Fibroblast of skin of abdomen (primary cell): ENCODE data around the gene PADI1.

Source experiments
- DNase-seq: peaks from one replicate; pipeline ENCODE4 v3.0.0-alpha.2; 2013

The PADI1 gene

GRCh38 chr1:17197696-17198095 is 7.2 kb upstream of the PADI1 start:
- no peak for DNase-seq

GRCh38 chr1:17198476-17199258 is 6.3 kb upstream of the PADI1 start:
- DNase-seq: no peak

- no peak for DNase-seq
Observed at GRCh38 chr1:17199267-17200044, 5.5 kb upstream of the PADI1 start.

GRCh38 chr1:17200246-17200645 is 4.7 kb upstream of the PADI1 start:
- DNase-seq: no peak

- no peak for DNase-seq
Observed at GRCh38 chr1:17200756-17201155, 4.2 kb upstream of the PADI1 start.

- no peak for DNase-seq
Observed at GRCh38 chr1:17201201-17202021, 3.5 kb upstream of the PADI1 start.

- DNase-seq: no peak
Observed at GRCh38 chr1:17205652-17206051, 724 bp downstream of the PADI1 start.

GRCh38 chr1:17206196-17206595 is 1.3 kb downstream of the PADI1 start:
- no peak for DNase-seq

GRCh38 chr1:17207046-17207445 is 2.1 kb downstream of the PADI1 start:
- no peak for DNase-seq

- DNase-seq: no peak
Observed at GRCh38 chr1:17207540-17207939, 2.6 kb downstream of the PADI1 start.

- peak; percentile 58 for DNase-seq
Observed at GRCh38 chr1:17207966-17208418, 3.1 kb downstream of the PADI1 start.

GRCh38 chr1:17208546-17208945 is 3.6 kb downstream of the PADI1 start:
- no peak for DNase-seq

- DNase-seq: no peak
Observed at GRCh38 chr1:17209430-17209829, 4.5 kb downstream of the PADI1 start.

- DNase-seq: no peak
Observed at GRCh38 chr1:17210176-17210575, 5.2 kb downstream of the PADI1 start.

- no peak for DNase-seq
Observed at GRCh38 chr1:17211377-17211776, 6.4 kb downstream of the PADI1 start.

- no peak for DNase-seq
Observed at GRCh38 chr1:17212009-17212408, 7.1 kb downstream of the PADI1 start.

- DNase-seq: peak; percentile 88
Observed at GRCh38 chr1:17212487-17213121, 7.7 kb downstream of the PADI1 start.

- no peak for DNase-seq
Observed at GRCh38 chr1:17213148-17213781, 8.3 kb downstream of the PADI1 start.

GRCh38 chr1:17213782-17214148 is 8.8 kb downstream of the PADI1 start:
- DNase-seq: no peak

- DNase-seq: no peak
Observed at GRCh38 chr1:17214876-17215544, 10.1 kb downstream of the PADI1 start.

GRCh38 chr1:17215545-17215890 is 10.6 kb downstream of the PADI1 start:
- no peak for DNase-seq

- no peak for DNase-seq
Observed at GRCh38 chr1:17216078-17216477, 11.2 kb downstream of the PADI1 start.
